RWPE2 (cell line): ENCODE results near the gene SRRM2.

ENCODE experiments used
- ATAC-seq: fragments of 200-7000 bp; cut with Tn5 transposase; 3 replicates; pipeline ENCODE4 v1.9.1; 2021; ENCODE audit warnings: low read depth
- DNase-seq: peaks from one replicate; pipeline ENCODE4 v3.0.0-alpha.2; 2020; ENCODE audit warnings: low spot score
- H3K27ac ChIP-seq: fragments of 450-650 bp; 2 replicates; pipeline ENCODE4 v1.5.1; 2017; ENCODE audit warnings: mild to moderate bottlenecking; ENCODE audit not compliant: poor library complexity, severe bottlenecking
- H3K27me3 ChIP-seq: fragments of 250-450 bp; sonication (Bioruptor Pico); 2 replicates; pipeline ENCODE4 v1.5.1; 2021; ENCODE audit warnings: mild to moderate bottlenecking, moderate library complexity; ENCODE audit not compliant: insufficient read depth, poor library complexity, severe bottlenecking
- H3K36me3 ChIP-seq: fragments of 250-450 bp; sonication (Bioruptor Pico); 2 replicates; pipeline ENCODE4 v1.5.1; 2020; ENCODE audit warnings: low read depth, mild to moderate bottlenecking, moderate library complexity
- H3K4me1 ChIP-seq: fragments of 250-450 bp; sonication (Bioruptor Pico); 2 replicates; pipeline ENCODE4 v1.5.1; 2021; ENCODE audit warnings: mild to moderate bottlenecking, moderate library complexity; ENCODE audit not compliant: insufficient read depth, poor library complexity, severe bottlenecking
- H3K4me3 ChIP-seq: fragments of 250-450 bp; sonication (Bioruptor Pico); 2 replicates; pipeline ENCODE4 v1.5.1; 2021; ENCODE audit warnings: mild to moderate bottlenecking, moderate library complexity; ENCODE audit not compliant: severe bottlenecking
- H3K9me3 ChIP-seq: fragments of 250-450 bp; sonication (Bioruptor Pico); 2 replicates; pipeline ENCODE4 v1.5.1; 2021; ENCODE audit warnings: mild to moderate bottlenecking, moderate library complexity; ENCODE audit not compliant: severe bottlenecking
- TF ChIP-seq, protein P1 (sequence below): fragments of 450-650 bp; IDR thresholded peaks from one replicate; pipeline ENCODE4 v1.5.1; 2017; ENCODE audit warnings: mild to moderate bottlenecking, moderate library complexity; ENCODE audit not compliant: poor library complexity, severe bottlenecking

SRRM2 gene

GRCh38 chr16:2753733-2754020 lies 1.2 kb downstream of the SRRM2 start:
- peaks cover 55% of the 10 kb centered on the region for H3K36me3 ChIP-seq
- TF ChIP-seq, protein P1, sequence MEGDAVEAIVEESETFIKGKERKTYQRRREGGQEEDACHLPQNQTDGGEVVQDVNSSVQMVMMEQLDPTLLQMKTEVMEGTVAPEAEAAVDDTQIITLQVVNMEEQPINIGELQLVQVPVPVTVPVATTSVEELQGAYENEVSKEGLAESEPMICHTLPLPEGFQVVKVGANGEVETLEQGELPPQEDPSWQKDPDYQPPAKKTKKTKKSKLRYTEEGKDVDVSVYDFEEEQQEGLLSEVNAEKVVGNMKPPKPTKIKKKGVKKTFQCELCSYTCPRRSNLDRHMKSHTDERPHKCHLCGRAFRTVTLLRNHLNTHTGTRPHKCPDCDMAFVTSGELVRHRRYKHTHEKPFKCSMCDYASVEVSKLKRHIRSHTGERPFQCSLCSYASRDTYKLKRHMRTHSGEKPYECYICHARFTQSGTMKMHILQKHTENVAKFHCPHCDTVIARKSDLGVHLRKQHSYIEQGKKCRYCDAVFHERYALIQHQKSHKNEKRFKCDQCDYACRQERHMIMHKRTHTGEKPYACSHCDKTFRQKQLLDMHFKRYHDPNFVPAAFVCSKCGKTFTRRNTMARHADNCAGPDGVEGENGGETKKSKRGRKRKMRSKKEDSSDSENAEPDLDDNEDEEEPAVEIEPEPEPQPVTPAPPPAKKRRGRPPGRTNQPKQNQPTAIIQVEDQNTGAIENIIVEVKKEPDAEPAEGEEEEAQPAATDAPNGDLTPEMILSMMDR: no peak
- no peaks in the 10 kb centered on the region for H3K27me3 ChIP-seq
- no peaks in the 10 kb centered on the region for H3K9me3 ChIP-seq
- peak overlapping the region; percentile 86 for H3K27ac ChIP-seq
- DNase-seq: no peak
- peaks cover 18% of the 10 kb centered on the region for H3K4me1 ChIP-seq
- peak overlapping the region; percentile 97 for H3K4me3 ChIP-seq
- ATAC-seq: no peak

- Histone ChIP-seq H3K4me3 (no peak overlapping the region), H3K4me1 (peaks cover 18% of the 10 kb centered on the region), H3K9me3 (no peaks in the 10 kb centered on the region), H3K27ac (no peak overlapping the region), H3K27me3 (no peaks in the 10 kb centered on the region), H3K36me3 (peaks cover 70% of the 10 kb centered on the region)
- TF ChIP-seq, protein P1: no peak
- no peak for ATAC-seq
- no peak for DNase-seq
Measured at GRCh38 chr16:2755158-2755557, 2.7 kb downstream of the SRRM2 start.

DNA sequence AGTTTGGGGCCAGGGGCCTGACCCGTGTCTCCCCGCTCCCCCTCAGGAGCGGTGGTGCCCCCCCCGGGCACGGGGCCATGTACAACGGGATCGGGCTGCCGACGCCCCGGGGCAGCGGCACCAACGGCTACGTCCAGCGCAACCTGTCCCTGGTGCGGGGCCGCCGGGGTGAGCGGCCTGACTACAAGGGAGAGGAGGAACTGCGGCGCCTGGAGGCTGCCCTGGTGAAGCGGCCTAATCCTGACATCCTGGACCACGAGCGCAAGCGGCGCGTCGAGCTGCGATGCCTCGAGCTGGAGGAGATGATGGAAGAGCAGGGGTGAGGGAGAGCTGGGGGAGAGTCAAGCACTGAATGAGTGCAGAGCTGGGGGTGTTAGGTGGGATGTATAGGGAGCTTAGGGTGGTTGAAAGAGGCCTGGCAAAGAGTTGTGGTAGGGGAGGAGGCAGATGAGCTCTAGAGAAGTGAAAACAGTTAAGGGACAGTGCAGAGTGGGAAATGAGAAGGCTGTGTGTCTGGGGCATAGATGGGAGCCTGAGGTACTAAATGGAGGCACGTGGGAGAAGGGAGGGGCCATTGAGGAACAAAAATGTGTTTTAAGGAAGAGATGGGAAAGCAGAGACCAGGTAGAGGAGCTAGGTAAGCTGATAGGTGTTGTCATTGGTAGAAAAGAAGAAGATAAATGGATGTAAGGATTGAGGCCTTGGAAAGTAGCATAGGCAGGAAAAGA lies 4.0 kb downstream of the SRRM2 start:
- no peak overlapping the region for H3K4me3 ChIP-seq
- TF ChIP-seq, protein P1: no peak
- ATAC-seq (no peak), DNase-seq (peak; percentile 52)
- no peaks in the 10 kb centered on the region for H3K27me3 ChIP-seq
- H3K36me3 ChIP-seq: peaks cover 83% of the 10 kb centered on the region
- H3K9me3 ChIP-seq: no peaks in the 10 kb centered on the region
- peaks cover 16% of the 10 kb centered on the region for H3K4me1 ChIP-seq
- H3K27ac ChIP-seq: no peak overlapping the region

DNA sequence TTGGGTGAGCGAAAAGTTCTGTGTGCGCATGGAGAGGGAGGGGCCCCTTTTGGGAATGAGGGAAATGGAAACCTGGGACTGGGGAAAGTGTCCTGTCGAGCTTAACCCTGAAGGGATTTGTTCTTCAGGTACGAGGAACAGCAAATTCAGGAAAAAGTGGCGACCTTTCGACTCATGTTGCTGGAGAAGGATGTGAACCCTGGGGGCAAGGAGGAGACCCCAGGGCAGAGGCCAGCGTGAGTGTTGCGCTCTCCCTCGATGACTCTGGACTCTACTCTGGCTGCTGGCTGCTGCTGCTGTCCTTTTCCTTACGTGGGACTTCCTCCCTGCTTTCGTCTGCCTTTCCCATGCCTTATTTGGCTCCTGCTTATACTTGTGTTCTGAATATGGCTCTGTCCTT lies 4.9 kb downstream of the SRRM2 start:
- H3K27me3 ChIP-seq: no peaks in the 10 kb centered on the region
- no peak for ATAC-seq
- H3K36me3 ChIP-seq: peaks cover 92% of the 10 kb centered on the region
- no peak overlapping the region for H3K4me3 ChIP-seq
- TF ChIP-seq, protein P1: no peak
- no peak for DNase-seq
- no peaks in the 10 kb centered on the region for H3K9me3 ChIP-seq
- H3K4me1 ChIP-seq: peaks cover 11% of the 10 kb centered on the region
- H3K27ac ChIP-seq: no peak overlapping the region

DNA sequence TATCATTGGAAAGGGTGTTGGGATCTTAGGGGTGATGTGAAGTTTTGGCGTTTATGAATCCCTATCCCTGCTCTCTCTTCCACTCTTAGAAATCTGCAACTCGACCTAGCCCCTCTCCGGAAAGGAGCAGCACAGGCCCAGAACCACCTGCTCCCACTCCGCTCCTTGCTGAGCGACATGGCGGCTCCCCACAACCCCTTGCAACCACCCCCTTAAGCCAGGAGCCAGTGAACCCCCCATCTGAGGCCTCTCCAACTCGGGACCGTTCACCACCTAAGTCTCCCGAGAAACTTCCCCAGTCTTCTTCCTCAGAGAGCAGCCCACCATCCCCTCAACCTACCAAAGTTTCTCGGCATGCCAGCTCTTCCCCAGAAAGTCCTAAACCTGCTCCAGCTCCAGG lies 9.0 kb downstream of the SRRM2 start:
- ATAC-seq: no peak
- H3K36me3 ChIP-seq: peaks cover 100% of the 10 kb centered on the region
- H3K27me3 ChIP-seq: no peaks in the 10 kb centered on the region
- no peaks in the 10 kb centered on the region for H3K9me3 ChIP-seq
- DNase-seq: no peak
- no peak overlapping the region for H3K27ac ChIP-seq
- H3K4me1 ChIP-seq: no peaks in the 10 kb centered on the region
- H3K4me3 ChIP-seq: no peak overlapping the region
- TF ChIP-seq, protein P1: no peak
